NCI-H2107 treated with DMSO at 0.1 percent for 48 hours (cell line): ENCODE results near the gene TTLL11.
"Not testable (repeated sequence)": the region's sequence is repeated elsewhere in the genome, so short reads cannot be mapped to it uniquely, and the experiment has no call there.

Experiments used
- DNase-seq: peaks from one replicate; lab custom pipeline; 2025; ENCODE audit not compliant: unreplicated experiment; lab: John Stamatoyannopoulos, UW

The TTLL11 gene

DNA sequence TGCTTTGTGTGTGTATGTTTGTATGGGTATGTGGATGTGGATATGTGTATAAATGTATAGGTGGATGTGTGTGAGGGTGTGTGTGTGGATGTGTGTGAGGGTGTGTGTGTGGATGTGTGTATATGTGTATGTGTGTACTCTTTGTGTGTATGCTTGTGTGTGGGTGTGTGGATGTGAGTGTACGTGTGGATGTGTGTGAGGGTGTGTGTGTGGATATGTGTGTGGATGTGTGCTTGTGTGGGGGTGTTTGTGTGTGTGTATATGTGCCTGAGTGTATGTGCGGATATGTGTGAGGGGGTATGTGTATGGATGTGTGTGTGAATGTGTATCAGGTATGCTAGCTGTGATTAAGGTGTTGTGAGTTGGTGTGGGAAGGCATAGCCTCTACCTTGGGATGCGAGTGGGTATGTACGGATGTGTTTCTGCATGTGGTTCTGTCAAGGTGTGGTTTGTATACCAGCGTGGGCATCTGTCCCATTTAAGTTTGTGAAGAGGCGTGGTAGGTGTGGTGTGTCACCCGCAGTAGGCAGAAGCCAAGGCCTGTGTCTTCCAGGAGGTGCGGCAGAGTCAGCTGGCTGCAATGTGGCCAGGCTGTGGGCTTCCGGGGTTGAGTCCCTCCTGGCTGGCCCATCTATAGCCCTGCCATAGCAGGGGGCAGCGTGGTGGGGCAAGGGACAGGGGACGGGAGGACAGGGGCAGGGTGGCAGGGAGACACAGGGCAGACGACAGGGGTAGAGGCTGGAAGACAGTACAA, 285.9 kb downstream of the TTLL11 start:
- no peak for DNase-seq

DNA sequence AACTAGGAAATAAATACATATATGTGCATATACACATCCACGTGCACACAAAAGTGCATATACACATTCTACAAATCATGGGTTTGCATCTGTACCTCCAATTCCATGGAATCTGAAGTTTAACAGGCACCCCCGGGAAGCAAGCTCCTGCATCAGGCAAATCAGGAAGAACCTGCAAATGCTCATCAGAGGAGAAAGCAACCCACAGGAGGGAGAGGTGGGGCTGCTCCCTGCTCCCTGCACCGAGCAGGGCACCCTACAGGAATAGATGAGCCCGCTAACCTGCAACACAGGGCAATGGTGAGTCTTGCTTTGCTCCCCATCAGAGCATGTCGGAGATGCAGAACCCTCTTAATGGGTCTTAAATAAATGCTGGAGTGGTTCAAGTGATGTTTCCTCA, 290.4 kb downstream of the TTLL11 start:
- no peak for DNase-seq

- no peak for DNase-seq
These were observed 291.5 kb downstream of the TTLL11 start for GRCh38 chr9:121801579-121801978.

GRCh38 chr9:121800376-121800775, 292.7 kb downstream of the TTLL11 start:
- no peak for DNase-seq

GRCh38 chr9:121798941-121799340, 294.2 kb downstream of the TTLL11 start:
- DNase-seq = no peak

- DNase-seq = no peak
These were observed 296.0 kb downstream of the TTLL11 start for GRCh38 chr9:121797081-121797480.

- DNase-seq = not testable (repeated sequence)
These were observed 298.8 kb downstream of the TTLL11 start for GRCh38 chr9:121794334-121794733.

GRCh38 chr9:121792476-121792875, 300.6 kb downstream of the TTLL11 start:
- DNase-seq = not testable (repeated sequence)

GRCh38 chr9:121790841-121791240, 302.3 kb downstream of the TTLL11 start:
- DNase-seq = no peak

DNA sequence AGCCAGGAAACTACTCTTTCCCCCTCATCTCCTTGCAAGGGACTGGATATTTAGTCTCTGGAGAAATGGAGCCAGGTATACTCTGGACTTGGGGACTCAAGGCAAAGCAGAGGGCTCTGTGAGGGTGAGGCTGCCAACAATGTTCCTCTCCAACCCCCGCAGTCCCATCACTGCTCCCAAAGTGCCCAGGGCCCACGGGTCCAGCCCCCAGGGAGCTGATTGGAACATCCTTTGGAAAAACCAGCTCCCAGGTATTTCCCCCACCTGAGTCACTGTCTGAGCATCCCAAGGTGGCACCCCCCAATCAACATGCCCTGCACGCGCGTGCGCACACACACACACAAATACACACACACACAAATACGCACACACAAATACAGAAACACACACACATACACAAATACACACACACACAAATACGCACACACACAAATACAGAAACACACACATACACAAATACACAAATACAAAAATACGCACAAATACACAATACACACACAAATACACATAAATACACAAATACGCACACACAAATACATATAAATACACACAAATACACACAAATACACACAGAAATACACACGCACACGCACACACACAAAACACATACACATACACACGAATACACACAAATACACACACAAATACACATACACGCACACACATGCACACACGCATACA, 304.3 kb downstream of the TTLL11 start:
- no peak for DNase-seq

DNA sequence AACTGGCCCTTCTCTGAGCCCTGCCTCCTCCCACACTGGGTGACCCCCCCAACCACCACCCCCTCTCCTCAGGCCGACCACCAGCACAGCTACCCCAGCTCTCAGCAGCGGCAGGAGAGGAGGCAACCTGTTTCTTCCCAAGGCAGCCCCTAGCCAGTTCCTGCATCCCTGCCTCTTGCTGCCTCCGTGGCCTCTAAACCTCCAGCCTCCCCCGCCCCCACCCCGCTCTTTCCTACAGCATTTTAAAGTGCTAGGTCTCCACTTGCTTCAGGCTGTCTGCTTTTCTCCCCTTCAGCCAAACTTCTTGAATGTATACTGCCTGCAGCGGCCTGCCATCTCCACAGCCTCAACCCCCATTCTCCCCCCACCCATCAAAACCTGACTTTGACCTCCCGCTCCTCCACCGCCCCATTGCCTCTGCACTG, 306.1 kb downstream of the TTLL11 start:
- no peak for DNase-seq

- no peak for DNase-seq
These were observed 306.6 kb downstream of the TTLL11 start for GRCh38 chr9:121786543-121786948.

- DNase-seq = no peak
These were observed 307.2 kb downstream of the TTLL11 start for GRCh38 chr9:121785673-121786542.

- DNase-seq = no peak
These were observed 308.2 kb downstream of the TTLL11 start for GRCh38 chr9:121784731-121785411.

GRCh38 chr9:121783521-121784507, 309.3 kb downstream of the TTLL11 start:
- DNase-seq = no peak

DNA sequence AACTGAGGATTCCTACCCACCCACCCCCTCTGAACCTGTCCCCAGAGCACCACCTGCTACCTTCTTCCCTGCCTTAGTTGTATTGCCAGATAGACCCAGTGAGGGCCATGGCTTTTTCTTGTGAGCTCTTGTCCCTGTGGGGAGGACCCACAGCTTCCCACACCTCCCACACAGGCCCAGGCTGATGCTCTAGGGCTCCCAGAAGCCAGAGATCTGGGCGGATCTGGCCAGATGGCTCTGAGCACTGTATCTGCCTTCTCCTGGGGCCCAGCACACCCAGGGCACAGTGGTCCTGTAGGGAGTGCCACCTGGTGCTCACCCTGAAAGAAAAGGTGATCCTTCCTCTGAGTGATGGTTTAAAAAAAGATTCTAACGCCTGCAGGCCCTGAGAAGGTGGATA, 310.0 kb downstream of the TTLL11 start:
- no peak for DNase-seq

- no peak for DNase-seq
These were observed 310.5 kb downstream of the TTLL11 start for GRCh38 chr9:121782514-121783110.

DNA sequence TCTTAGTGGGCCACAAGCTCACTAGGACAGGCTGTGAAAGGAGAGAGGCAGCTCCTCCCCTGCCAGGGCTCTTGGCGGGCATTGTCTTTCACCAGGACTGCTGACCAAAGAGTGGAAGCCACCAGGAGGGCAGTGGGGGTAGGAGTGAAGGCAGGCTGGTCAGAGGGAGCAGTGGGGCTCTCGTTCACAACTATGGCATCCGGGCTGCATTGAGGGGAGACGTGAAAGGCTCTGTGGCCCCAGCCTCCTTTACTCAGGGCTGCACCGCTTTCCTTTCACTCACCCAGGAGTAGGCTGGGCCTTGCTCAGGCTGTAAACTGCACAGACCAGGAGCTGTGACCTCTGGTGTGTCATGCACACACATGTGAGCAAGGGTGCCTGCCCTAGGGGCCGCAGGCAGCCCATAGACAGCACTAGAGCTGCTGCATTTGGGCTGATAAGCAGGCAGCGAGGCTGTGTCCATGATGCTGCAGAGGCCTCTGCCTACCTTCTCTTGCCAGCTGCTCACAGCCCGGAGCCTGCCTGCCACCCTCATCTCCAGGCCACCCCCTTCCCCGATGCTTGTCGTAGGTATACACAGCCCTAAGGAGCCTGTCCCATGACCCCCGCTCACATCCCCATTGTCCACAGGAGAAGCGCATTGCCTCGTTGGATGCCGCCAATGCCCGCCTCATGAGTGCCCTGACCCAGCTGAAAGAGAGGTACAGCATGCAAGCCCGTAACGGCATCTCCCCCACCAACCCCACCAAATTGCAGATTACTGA, 311.2 kb downstream of the TTLL11 start:
- DNase-seq = no peak

DNA sequence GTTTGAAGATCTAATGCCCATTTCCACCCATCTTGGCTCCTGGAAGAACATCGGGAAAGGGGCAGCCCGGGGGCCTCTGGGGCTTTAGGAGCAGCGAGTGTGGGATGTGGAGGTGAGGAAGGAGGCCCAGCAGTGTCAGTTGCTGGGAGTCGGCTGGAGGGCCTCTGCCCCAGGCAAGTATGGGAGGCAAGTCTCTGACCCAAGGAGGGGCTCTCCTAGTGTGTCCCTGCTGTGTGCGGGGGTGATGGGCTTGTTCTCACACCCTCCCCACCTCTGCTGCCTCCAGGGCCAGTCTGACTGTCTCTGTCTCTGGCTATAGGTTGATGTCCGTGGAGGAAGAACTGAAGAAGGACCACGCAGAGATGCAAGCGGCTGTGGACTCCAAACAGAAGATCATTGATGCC, 312.0 kb downstream of the TTLL11 start:
- DNase-seq = no peak
